Measurements from ENCODE around the gene TM9SF2. TPM values are rescaled to one million over a fixed set of nuclear protein-coding genes. Genes with fewer than 3 reads are reported as not detected.

Gene TM9SF2
- total and polyA plus RNA-seq, 2 of the 4 experiments (the other 2 are of a cell fraction), result 46.1 to 85.5 TPM

- ATAC-seq (ENCODE audit: low read depth) (no peak), DNase-seq (no peak)
- no peak overlapping the region for H3K4me2 ChIP-seq (ENCODE audit: low read depth, low read length)
- H3K14ac ChIP-seq (replicated peaks; ENCODE audit: low read depth, low read length), result no peak overlapping the region
- POLR2A ChIA-PET (ENCODE audit: unreplicated experiment), result no interaction called here
- H2AK5ac ChIP-seq (ENCODE audit: low read depth, low read length), result no peak overlapping the region
- intact Hi-C loops (cut with micrococcal nuclease) (no loop called here), dilution Hi-C loops (cut with HindIII; ENCODE audit: low sequenced_read_pairs, unreplicated experiment) (no loop called here), in situ Hi-C loops (cut with MboI; ENCODE audit: low sequenced_read_pairs) (no loop called here)
- no peak overlapping the region for H3K27ac ChIP-seq (ENCODE audit: insufficient read depth, low read length)
- BruUV-seq (replicated peaks), result no TSS peak
- no peak for TF ChIP-seq FOS (IDR thresholded peaks at IDR 0.05; ENCODE audit: low read depth, low read length)
- TF ChIP-seq RAD21 (IDR thresholded peaks at IDR 0.05; ENCODE audit: low read length), result no peak
- TF ChIP-seq, protein P1, sequence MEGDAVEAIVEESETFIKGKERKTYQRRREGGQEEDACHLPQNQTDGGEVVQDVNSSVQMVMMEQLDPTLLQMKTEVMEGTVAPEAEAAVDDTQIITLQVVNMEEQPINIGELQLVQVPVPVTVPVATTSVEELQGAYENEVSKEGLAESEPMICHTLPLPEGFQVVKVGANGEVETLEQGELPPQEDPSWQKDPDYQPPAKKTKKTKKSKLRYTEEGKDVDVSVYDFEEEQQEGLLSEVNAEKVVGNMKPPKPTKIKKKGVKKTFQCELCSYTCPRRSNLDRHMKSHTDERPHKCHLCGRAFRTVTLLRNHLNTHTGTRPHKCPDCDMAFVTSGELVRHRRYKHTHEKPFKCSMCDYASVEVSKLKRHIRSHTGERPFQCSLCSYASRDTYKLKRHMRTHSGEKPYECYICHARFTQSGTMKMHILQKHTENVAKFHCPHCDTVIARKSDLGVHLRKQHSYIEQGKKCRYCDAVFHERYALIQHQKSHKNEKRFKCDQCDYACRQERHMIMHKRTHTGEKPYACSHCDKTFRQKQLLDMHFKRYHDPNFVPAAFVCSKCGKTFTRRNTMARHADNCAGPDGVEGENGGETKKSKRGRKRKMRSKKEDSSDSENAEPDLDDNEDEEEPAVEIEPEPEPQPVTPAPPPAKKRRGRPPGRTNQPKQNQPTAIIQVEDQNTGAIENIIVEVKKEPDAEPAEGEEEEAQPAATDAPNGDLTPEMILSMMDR (conservative IDR thresholded peaks at IDR 0.05; ENCODE audit: low read depth, low read length), result no peak
- TF ChIP-seq MAFK (IDR thresholded peaks at IDR 0.05; ENCODE audit: low read depth, low read length), result no peak
- TF ChIP-seq RCOR1 (IDR thresholded peaks at IDR 0.05; ENCODE audit: insufficient replicate concordance, low read length), result no peak
- TF ChIP-seq MAZ (IDR thresholded peaks at IDR 0.05; ENCODE audit: borderline replicate concordance, low read depth, low read length), result no peak
- no peak for TF ChIP-seq ELK1 (IDR thresholded peaks at IDR 0.05; ENCODE audit: borderline replicate concordance, low read depth, low read length)
- no peak for TF ChIP-seq MXI1 (IDR thresholded peaks at IDR 0.05; ENCODE audit: borderline replicate concordance, low read depth, low read length)
- TF ChIP-seq CEBPB (IDR thresholded peaks at IDR 0.05; ENCODE audit: low read depth, low read length), result no peak
- TF ChIP-seq NFE2L2 (IDR thresholded peaks at IDR 0.05; ENCODE audit: low read depth, low read length), result no peak
- TF ChIP-seq BHLHE40 (IDR thresholded peaks at IDR 0.05; ENCODE audit: low read depth, low read length), result no peak
- TF ChIP-seq CHD1 (IDR thresholded peaks at IDR 0.05; ENCODE audit: low read depth, low read length), result no peak
- no peak for TF ChIP-seq RFX5 (IDR thresholded peaks at IDR 0.05; ENCODE audit: low read depth, low read length)
- TF ChIP-seq SMC3 (IDR thresholded peaks at IDR 0.05; ENCODE audit: low read depth, low read length), result no peak
- TF ChIP-seq POLR2A (IDR thresholded peaks at IDR 0.05; ENCODE audit: low read depth, low read length), result no peak
- TF ChIP-seq USF2 (IDR thresholded peaks at IDR 0.05; ENCODE audit: low read depth, low read length), result no peak
- H3K9me1 ChIP-seq (ENCODE audit: insufficient read depth, low read length), result no peaks in the 10 kb centered on the region
- H2AFZ ChIP-seq (replicated peaks; ENCODE audit: low read length, poor library complexity), result no peak overlapping the region
- H2BK15ac ChIP-seq (ENCODE audit: low read depth, low read length), result no peak overlapping the region
- no peak overlapping the region for H2BK20ac ChIP-seq (ENCODE audit: low read depth, low read length)
- no peak overlapping the region for H3K56ac ChIP-seq (ENCODE audit: extremely low read depth, insufficient read depth, low read length)
- no peak overlapping the region for H3K18ac ChIP-seq (ENCODE audit: low read depth, low read length)
- no peak overlapping the region for H3K9ac ChIP-seq (ENCODE audit: low read depth, low read length)
- H4K5ac ChIP-seq (ENCODE audit: low read depth, low read length), result no peak overlapping the region
- no peaks in the 10 kb centered on the region for H3K79me1 ChIP-seq (ENCODE audit: low read depth in 1 of 2, low read length in 2 of 2)
- no peak overlapping the region for H2BK5ac ChIP-seq (ENCODE audit: low read depth, low read length, poor library complexity, severe bottlenecking)
- no peak overlapping the region for H4K91ac ChIP-seq (ENCODE audit: insufficient read depth, low read depth, low read length)
- H3K23ac ChIP-seq (ENCODE audit: low read depth, low read length), result no peak overlapping the region
- H3K9me3 ChIP-seq (ENCODE audit: control insufficient read depth, insufficient read depth, low read length), result no peaks in the 10 kb centered on the region
- H4K20me1 ChIP-seq (ENCODE audit: insufficient read depth, low read length), result no peaks in the 10 kb centered on the region
- CTCF ChIA-PET, result no interaction called here
- no peaks in the 10 kb centered on the region for H3K36me3 ChIP-seq (ENCODE audit: control insufficient read depth, insufficient read depth, low read length)
- H4K8ac ChIP-seq (ENCODE audit: low read depth in 2 of 2, low read length in 2 of 2), result no peak overlapping the region
- 95% methylated on average over 9 of the region's 15 CpGs; no CpG with 5 or more reads in 1 of the 2 experiments for WGBS, 2 experiments (ENCODE audit: extremely low coverage in 2 of 2, insufficient read length in 1 of 2)
- H3K4ac ChIP-seq (ENCODE audit: low read depth, low read length), result no peak overlapping the region
- no peaks in the 10 kb centered on the region; the same call in 1 of the 2 replicates for H3K4me1 ChIP-seq (ENCODE audit: control insufficient read depth, insufficient read depth, low read length)
- H3K4me3 ChIP-seq (ENCODE audit: insufficient read depth, low read depth, low read length), result no peak overlapping the region
- no peak overlapping the region for H2BK120ac ChIP-seq (ENCODE audit: low read depth, low read length)
- no peak overlapping the region for H2AK9ac ChIP-seq (replicated peaks; ENCODE audit: low read depth, low read length, poor library complexity)
- peaks cover 5% of the 10 kb centered on the region for H3K27me3 ChIP-seq (ENCODE audit: control insufficient read depth, insufficient read depth, low read length)
Measured at GRCh38 chr13:99608345-99608744, 107.1 kb downstream of the TM9SF2 start.
